ENCODE measurements around the gene AARS1.
"Not testable (repeated sequence)": the region's sequence is repeated elsewhere in the genome, so short reads cannot be mapped to it uniquely, and the experiment has no call there.

AARS1 gene

GRCh38 chr16:70218586-70218985 lies 70.7 kb downstream of the AARS1 start:
- not testable (repeated sequence) for H3K36me3 ChIP-seq (ENCODE audit: low read depth); DNase-seq (ENCODE audit: low spot score); H3K27ac ChIP-seq (ENCODE audit: poor library complexity, severe bottlenecking); H3K4me3 ChIP-seq (ENCODE audit: severe bottlenecking); ATAC-seq (ENCODE audit: low read depth); H3K27me3 ChIP-seq (ENCODE audit: insufficient read depth, poor library complexity, severe bottlenecking); H3K4me1 ChIP-seq (ENCODE audit: insufficient read depth, poor library complexity, severe bottlenecking); H3K9me3 ChIP-seq (ENCODE audit: severe bottlenecking)

GRCh38 chr16:70206382-70206781 lies 82.9 kb downstream of the AARS1 start:
- H3K4me3 ChIP-seq (ENCODE audit: severe bottlenecking); H3K27ac ChIP-seq (ENCODE audit: poor library complexity, severe bottlenecking); ATAC-seq (ENCODE audit: low read depth); DNase-seq (ENCODE audit: low spot score); H3K36me3 ChIP-seq (ENCODE audit: low read depth); H3K9me3 ChIP-seq (ENCODE audit: severe bottlenecking); H3K4me1 ChIP-seq (ENCODE audit: insufficient read depth, poor library complexity, severe bottlenecking); H3K27me3 ChIP-seq (ENCODE audit: insufficient read depth, poor library complexity, severe bottlenecking): not testable (repeated sequence)

GRCh38 chr16:70204668-70205405 lies 84.5 kb downstream of the AARS1 start:
- not testable (repeated sequence) for H3K4me1 ChIP-seq (ENCODE audit: insufficient read depth, poor library complexity, severe bottlenecking); H3K27ac ChIP-seq (ENCODE audit: poor library complexity, severe bottlenecking); H3K36me3 ChIP-seq (ENCODE audit: low read depth); DNase-seq (ENCODE audit: low spot score); H3K27me3 ChIP-seq (ENCODE audit: insufficient read depth, poor library complexity, severe bottlenecking); H3K4me3 ChIP-seq (ENCODE audit: severe bottlenecking); ATAC-seq (ENCODE audit: low read depth); H3K9me3 ChIP-seq (ENCODE audit: severe bottlenecking)

GRCh38 chr16:70204010-70204409 lies 85.3 kb downstream of the AARS1 start:
- H3K27me3 ChIP-seq (ENCODE audit: insufficient read depth, poor library complexity, severe bottlenecking); H3K36me3 ChIP-seq (ENCODE audit: low read depth); H3K9me3 ChIP-seq (ENCODE audit: severe bottlenecking); H3K4me1 ChIP-seq (ENCODE audit: insufficient read depth, poor library complexity, severe bottlenecking); H3K27ac ChIP-seq (ENCODE audit: poor library complexity, severe bottlenecking); ATAC-seq (ENCODE audit: low read depth); DNase-seq (ENCODE audit: low spot score); H3K4me3 ChIP-seq (ENCODE audit: severe bottlenecking): not testable (repeated sequence)

GRCh38 chr16:70203508-70203907 lies 85.8 kb downstream of the AARS1 start:
- ATAC-seq (ENCODE audit: low read depth); H3K4me3 ChIP-seq (ENCODE audit: severe bottlenecking); DNase-seq (ENCODE audit: low spot score); H3K36me3 ChIP-seq (ENCODE audit: low read depth); H3K9me3 ChIP-seq (ENCODE audit: severe bottlenecking); H3K4me1 ChIP-seq (ENCODE audit: insufficient read depth, poor library complexity, severe bottlenecking); H3K27ac ChIP-seq (ENCODE audit: poor library complexity, severe bottlenecking); H3K27me3 ChIP-seq (ENCODE audit: insufficient read depth, poor library complexity, severe bottlenecking): not testable (repeated sequence)

Data from RWPE2 (cell line).